SK-N-SH (cell line): ENCODE measurements around the gene CEP250. TPM values are rescaled to one million over a fixed set of nuclear protein-coding genes. Genes with fewer than 3 reads are reported as not detected.

Experiments
- CTCF ChIA-PET: fragments of 300-600, 350-600 bp; formaldehyde crosslinking; extraction: SDS; loops from one replicate; lab custom pipeline; 2021; lab: Yijun Ruan, JAX
- POLR2A ChIA-PET: fragments of 350-600 bp; sonication (Branson Sonifier 250); formaldehyde crosslinking; extraction: SDS; loops from one replicate; lab custom pipeline; 2020; ENCODE audit warnings: antibody characterized with exemption, inconsistent platforms; lab: Yijun Ruan, JAX
- DNase-seq: peaks from one replicate; pipeline ENCODE4 v3.0.0; 2012
- H2AFZ ChIP-seq: fragments of 200-600 bp; sonication (generic); 2 replicates; pipeline ENCODE4 v1.8.1; 2016; ENCODE audit warnings: antibody characterized with exemption, mild to moderate bottlenecking, low read depth
- H3F3A ChIP-seq: fragments of 200-600 bp; sonication (generic); replicated peaks from 2 replicates; pipeline ENCODE3; 2016; ENCODE audit warnings: antibody characterized with exemption, mild to moderate bottlenecking; ENCODE audit not compliant: insufficient read depth
- H3K27ac ChIP-seq, 2 experiments: fragments of 200-500 bp in 1 of 2; fragments of 200-600 bp in 1 of 2; sonication (Bioruptor generic) in 1 of 2; sonication (generic), shearing (Covaris generic) in 1 of 2; 2 replicates each; pipeline versions ENCODE4 v1.5.1 to v1.6.1; 2014 to 2016; ENCODE audit warnings: low read depth in 2 of 2, inconsistent platforms in 1 of 2, low read length in 1 of 2, mild to moderate bottlenecking in 1 of 2, mixed read lengths in 1 of 2
- H3K27me3 ChIP-seq: fragments of 200-600 bp; sonication (generic), shearing (Covaris generic); 2 replicates; pipeline ENCODE4 v1.6.1; 2016; ENCODE audit warnings: mixed run types; ENCODE audit not compliant: insufficient read depth
- H3K36me3 ChIP-seq, 2 experiments: fragments of 200-500 bp in 1 of 2; fragments of 200-600 bp in 1 of 2; sonication (Bioruptor generic) in 1 of 2; sonication (generic) in 1 of 2; replicated peaks in 1 of 2; 2 replicates each; pipeline versions ENCODE3 to v1.5.1; 2014 to 2016; ENCODE audit warnings: low read length in 1 of 2, mild to moderate bottlenecking in 1 of 2; ENCODE audit not compliant: insufficient read depth in 2 of 2, control insufficient read depth in 1 of 2
- H3K4me1 ChIP-seq, 2 experiments: fragments of 200-500 bp in 1 of 2; fragments of 200-600 bp in 1 of 2; sonication (Bioruptor generic) in 1 of 2; sonication (generic), shearing (Covaris generic) in 1 of 2; 2 replicates each; pipeline versions ENCODE4 v1.5.1 to v1.6.1; 2014 to 2016; ENCODE audit warnings: low read depth in 1 of 2, low read length in 1 of 2, mixed run types in 1 of 2; ENCODE audit not compliant: insufficient read depth in 2 of 2, control insufficient read depth in 1 of 2
- H3K4me2 ChIP-seq: fragments of 200-600 bp; sonication (generic), shearing (Covaris generic); 2 replicates; pipeline ENCODE4 v1.6.1; 2017; ENCODE audit warnings: mixed run types
- H3K4me3 ChIP-seq, 2 experiments: fragments of 200-500 bp in 1 of 2; fragments of 200-600 bp in 1 of 2; sonication (Bioruptor generic) in 1 of 2; sonication (generic), shearing (Covaris generic) in 1 of 2; 2 replicates each; pipeline versions ENCODE4 v1.5.1 to v1.8.1; 2014 to 2016; ENCODE audit warnings: low read depth in 2 of 2, inconsistent platforms in 1 of 2, low read length in 1 of 2, mild to moderate bottlenecking in 1 of 2, mixed read lengths in 1 of 2, moderate library complexity in 1 of 2
- H3K79me2 ChIP-seq: fragments of 200-600 bp; sonication (generic); 2 replicates; pipeline ENCODE4 v1.8.1; 2017; ENCODE audit warnings: mild to moderate bottlenecking; ENCODE audit not compliant: insufficient read depth
- H3K9ac ChIP-seq: fragments of 200-600 bp; sonication (generic); 2 replicates; pipeline ENCODE4 v1.6.1; 2017; ENCODE audit warnings: mixed run types
- H3K9me2 ChIP-seq: fragments of 200-600 bp; sonication (generic); 2 replicates; pipeline ENCODE4 v1.6.1; 2017; ENCODE audit warnings: mixed run types
- H3K9me3 ChIP-seq: fragments of 200-600 bp; sonication (generic); 2 replicates; pipeline ENCODE4 v1.6.1; 2017; ENCODE audit warnings: mixed run types, mild to moderate bottlenecking, moderate library complexity
- H4K20me1 ChIP-seq: fragments of 200-600 bp; sonication (generic); 2 replicates; pipeline ENCODE4 v1.6.1; 2017; ENCODE audit warnings: mild to moderate bottlenecking, mixed run types; ENCODE audit not compliant: insufficient read depth
- ELF1 ChIP-seq: IDR thresholded peaks from 2 replicates; pipeline ENCODE4 v1.4.0; 2012
- EP300 ChIP-seq, 2 experiments: IDR thresholded peaks; 2 replicates each; pipeline versions ENCODE4 v1.4.0 to v1.6.1; 2012; ENCODE audit warnings: borderline replicate concordance in 1 of 2, low read depth in 1 of 2, low read length in 1 of 2
- EZH2phosphoT487 ChIP-seq: fragments of 200-600 bp; sonication (generic); IDR thresholded peaks from 2 replicates; pipeline ENCODE4 v1.6.1; 2017; ENCODE audit warnings: low read depth, mixed run types, mild to moderate bottlenecking, antibody characterized with exemption, moderate library complexity, borderline replicate concordance
- FOXJ3 ChIP-seq: sonication (generic); formaldehyde crosslinking; IDR thresholded peaks from 2 replicates; pipeline ENCODE4 v1.5.1; 2020; ENCODE audit warnings: mild to moderate bottlenecking, missing genetic modification reagents
- GATA2 ChIP-seq: sonication (generic); formaldehyde crosslinking; IDR thresholded peaks from 2 replicates; pipeline ENCODE4 v1.5.0; 2020; ENCODE audit warnings: mild to moderate bottlenecking, missing genetic modification reagents
- JUND ChIP-seq: IDR thresholded peaks from 2 replicates; pipeline ENCODE4 v1.4.0; 2012
- NRF1 ChIP-seq: IDR thresholded peaks from 2 replicates; pipeline ENCODE4 v1.6.1; 2012; ENCODE audit warnings: low read depth, mild to moderate bottlenecking, low read length
- RAD21 ChIP-seq: IDR thresholded peaks from 2 replicates; pipeline ENCODE4 v1.6.1; 2012; ENCODE audit warnings: mild to moderate bottlenecking, low read length
- SIN3A ChIP-seq: IDR thresholded peaks from 2 replicates; pipeline ENCODE4 v1.6.1; 2012; ENCODE audit warnings: low read depth, mild to moderate bottlenecking, low read length, moderate library complexity, borderline replicate concordance
- WGBS: methylation state at CpG from one replicate; pipeline ENCODE4 v1.1.6; 2017; ENCODE audit warnings: low lambda C conversion rate; 5-methylcytosine and 5-hydroxymethylcytosine counted together
- polyA plus RNA-seq, 3 experiments: library from polyadenylated mRNA; depleted of rRNA; stranded (reverse); fragments of >200 nt; gene quantifications; 2 replicates each; pipeline ENCODE4 v1.2.3, GENCODE V29; 2012
- TF ChIP-seq, protein P1 (sequence below): IDR thresholded peaks from 2 replicates; pipeline ENCODE4 v1.4.0; 2012; ENCODE audit warnings: low read depth
- TF ChIP-seq, protein P2 (sequence below): fragments of 150-350 bp; IDR thresholded peaks from 2 replicates; pipeline ENCODE4 v1.6.1; 2017; ENCODE audit warnings: antibody characterized with exemption, low read length, low read depth, borderline replicate concordance
- TF ChIP-seq, protein P3 (sequence below): fragments of 200-600 bp; sonication (generic); IDR thresholded peaks from 2 replicates; pipeline ENCODE4 v1.6.1; 2017; ENCODE audit warnings: antibody characterized with exemption, mild to moderate bottlenecking, moderate library complexity
- TF ChIP-seq, protein P4 (sequence below): IDR thresholded peaks from 2 replicates; pipeline ENCODE4 v1.4.0; 2012; ENCODE audit warnings: low read depth, borderline replicate concordance
- TF ChIP-seq, protein P5 (sequence below): fragments of 150-350 bp; IDR thresholded peaks from 2 replicates; pipeline ENCODE4 v1.6.1; 2016; ENCODE audit warnings: mild to moderate bottlenecking, low read depth, low read length

CEP250 gene
- polyA plus RNA-seq, 1 of the 3 experiments (the other 2 are of a cell fraction): 13.3 TPM

DNA sequence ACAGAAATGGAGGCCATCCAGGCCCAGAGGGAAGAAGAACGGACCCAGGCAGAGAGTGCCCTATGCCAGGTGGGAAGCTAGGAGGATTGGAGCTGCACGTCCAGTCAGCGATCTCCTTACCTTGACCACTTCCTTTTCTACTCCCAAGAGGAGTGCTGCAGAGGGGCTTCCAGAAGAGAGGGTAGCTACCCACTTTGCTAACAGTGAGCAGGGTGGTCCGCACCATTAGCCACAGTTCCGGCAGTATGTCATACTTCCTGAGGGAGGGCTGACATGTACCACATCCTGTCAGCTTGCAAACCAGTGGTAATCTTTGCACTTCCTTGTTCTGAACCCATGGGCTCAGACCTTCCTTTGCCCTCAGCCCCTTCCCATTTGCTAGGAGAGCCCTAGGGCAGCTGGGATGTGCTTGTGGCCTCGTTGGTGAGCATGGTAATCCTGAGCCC lies 35.4 kb downstream of the CEP250 start:
- no peaks in the 10 kb centered on the region for H3K79me2 ChIP-seq
- ChIA-PET CTCF (interaction anchor here (0.8 to 1.5 kb wide), 4 partner anchors 10 to 18 kb away, joined by 3 to 4 read pairs (median 3); no protein-coding TSS in a partner anchor), POLR2A (interaction anchor here (2.0 kb wide), 1 partner anchor 13 kb away, joined by 4 read pairs; no protein-coding TSS in a partner anchor)
- no peak for DNase-seq
- no peaks in the 10 kb centered on the region for H3K9me3 ChIP-seq
- H3K36me3 ChIP-seq: peaks cover 40 to 41% of the 10 kb centered on the region in 2 experiments
- no peak overlapping the region for H3K9ac ChIP-seq
- no peaks in the 10 kb centered on the region for H3K9me2 ChIP-seq
- H4K20me1 ChIP-seq: no peaks in the 10 kb centered on the region
- no peak overlapping the region for H3K4me2 ChIP-seq
- H3K4me1 ChIP-seq: no peaks in the 10 kb centered on the region
- no peaks in the 10 kb centered on the region for H3K27me3 ChIP-seq
- no peak overlapping the region for H3K4me3 ChIP-seq
- WGBS: 98% methylated on average over 5 of the region's 6 CpGs
- TF ChIP-seq, protein P1, sequence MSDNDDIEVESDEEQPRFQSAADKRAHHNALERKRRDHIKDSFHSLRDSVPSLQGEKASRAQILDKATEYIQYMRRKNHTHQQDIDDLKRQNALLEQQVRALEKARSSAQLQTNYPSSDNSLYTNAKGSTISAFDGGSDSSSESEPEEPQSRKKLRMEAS: no peak
- no peak for TF ChIP-seq EZH2phosphoT487
- TF ChIP-seq, protein P2, sequence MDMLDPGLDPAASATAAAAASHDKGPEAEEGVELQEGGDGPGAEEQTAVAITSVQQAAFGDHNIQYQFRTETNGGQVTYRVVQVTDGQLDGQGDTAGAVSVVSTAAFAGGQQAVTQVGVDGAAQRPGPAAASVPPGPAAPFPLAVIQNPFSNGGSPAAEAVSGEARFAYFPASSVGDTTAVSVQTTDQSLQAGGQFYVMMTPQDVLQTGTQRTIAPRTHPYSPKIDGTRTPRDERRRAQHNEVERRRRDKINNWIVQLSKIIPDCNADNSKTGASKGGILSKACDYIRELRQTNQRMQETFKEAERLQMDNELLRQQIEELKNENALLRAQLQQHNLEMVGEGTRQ: no peak
- TF ChIP-seq, protein P3, sequence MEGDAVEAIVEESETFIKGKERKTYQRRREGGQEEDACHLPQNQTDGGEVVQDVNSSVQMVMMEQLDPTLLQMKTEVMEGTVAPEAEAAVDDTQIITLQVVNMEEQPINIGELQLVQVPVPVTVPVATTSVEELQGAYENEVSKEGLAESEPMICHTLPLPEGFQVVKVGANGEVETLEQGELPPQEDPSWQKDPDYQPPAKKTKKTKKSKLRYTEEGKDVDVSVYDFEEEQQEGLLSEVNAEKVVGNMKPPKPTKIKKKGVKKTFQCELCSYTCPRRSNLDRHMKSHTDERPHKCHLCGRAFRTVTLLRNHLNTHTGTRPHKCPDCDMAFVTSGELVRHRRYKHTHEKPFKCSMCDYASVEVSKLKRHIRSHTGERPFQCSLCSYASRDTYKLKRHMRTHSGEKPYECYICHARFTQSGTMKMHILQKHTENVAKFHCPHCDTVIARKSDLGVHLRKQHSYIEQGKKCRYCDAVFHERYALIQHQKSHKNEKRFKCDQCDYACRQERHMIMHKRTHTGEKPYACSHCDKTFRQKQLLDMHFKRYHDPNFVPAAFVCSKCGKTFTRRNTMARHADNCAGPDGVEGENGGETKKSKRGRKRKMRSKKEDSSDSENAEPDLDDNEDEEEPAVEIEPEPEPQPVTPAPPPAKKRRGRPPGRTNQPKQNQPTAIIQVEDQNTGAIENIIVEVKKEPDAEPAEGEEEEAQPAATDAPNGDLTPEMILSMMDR: no peak
- TF ChIP-seq, protein P4, sequence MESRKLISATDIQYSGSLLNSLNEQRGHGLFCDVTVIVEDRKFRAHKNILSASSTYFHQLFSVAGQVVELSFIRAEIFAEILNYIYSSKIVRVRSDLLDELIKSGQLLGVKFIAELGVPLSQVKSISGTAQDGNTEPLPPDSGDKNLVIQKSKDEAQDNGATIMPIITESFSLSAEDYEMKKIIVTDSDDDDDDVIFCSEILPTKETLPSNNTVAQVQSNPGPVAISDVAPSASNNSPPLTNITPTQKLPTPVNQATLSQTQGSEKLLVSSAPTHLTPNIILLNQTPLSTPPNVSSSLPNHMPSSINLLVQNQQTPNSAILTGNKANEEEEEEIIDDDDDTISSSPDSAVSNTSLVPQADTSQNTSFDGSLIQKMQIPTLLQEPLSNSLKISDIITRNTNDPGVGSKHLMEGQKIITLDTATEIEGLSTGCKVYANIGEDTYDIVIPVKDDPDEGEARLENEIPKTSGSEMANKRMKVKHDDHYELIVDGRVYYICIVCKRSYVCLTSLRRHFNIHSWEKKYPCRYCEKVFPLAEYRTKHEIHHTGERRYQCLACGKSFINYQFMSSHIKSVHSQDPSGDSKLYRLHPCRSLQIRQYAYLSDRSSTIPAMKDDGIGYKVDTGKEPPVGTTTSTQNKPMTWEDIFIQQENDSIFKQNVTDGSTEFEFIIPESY: no peak
- TF ChIP-seq RAD21: no peak
- TF ChIP-seq SIN3A: no peak
- no peak for TF ChIP-seq GATA2 (CRISPR knock-in tag)
- no peak for TF ChIP-seq EP300 (IDR thresholded peaks at IDR 0.05; ENCODE audit: borderline replicate concordance in 1 of 2, low read depth in 1 of 2, low read length in 1 of 2)
- TF ChIP-seq NRF1: no peak
- TF ChIP-seq JUND: no peak
- TF ChIP-seq FOXJ3 (CRISPR knock-in tag): no peak
- H2AFZ ChIP-seq: no peak overlapping the region
- no peaks in the 10 kb centered on the region for H3F3A ChIP-seq
- no peak overlapping the region; a peak in 1 of 4 replicates for H3K27ac ChIP-seq

DNA sequence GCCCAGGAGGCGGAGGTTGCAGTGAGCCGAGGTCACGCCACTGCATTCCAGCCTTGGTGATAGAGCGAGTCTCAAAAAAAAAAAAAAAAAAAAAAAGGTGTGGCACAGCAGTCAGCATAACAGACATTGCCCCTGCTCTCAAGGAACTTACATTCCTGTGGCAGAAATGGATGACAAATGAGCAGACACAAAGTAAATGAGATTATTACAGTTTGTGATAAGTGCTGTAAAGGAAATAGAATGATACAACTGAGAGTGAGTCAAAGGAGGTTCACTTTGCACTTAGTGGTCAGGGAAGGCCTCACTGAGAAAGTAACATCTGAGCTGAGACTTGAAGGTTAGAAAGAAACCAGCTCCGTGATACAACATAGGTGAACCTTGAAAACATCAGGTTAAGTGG lies 36.4 kb downstream of the CEP250 start:
- H3K4me3 ChIP-seq: no peak overlapping the region
- H2AFZ ChIP-seq: no peak overlapping the region
- no peak overlapping the region for H3K9ac ChIP-seq
- H3K27me3 ChIP-seq: no peaks in the 10 kb centered on the region
- WGBS: 98% methylated on average over 5 of the region's 5 CpGs
- no peaks in the 10 kb centered on the region for H3K4me1 ChIP-seq
- no peak overlapping the region for H3K4me2 ChIP-seq
- CTCF ChIA-PET: no interaction called here
- POLR2A ChIA-PET: interaction anchor here (2.0 kb wide), 1 partner anchor 12 kb away, joined by 4 read pairs; no protein-coding TSS in a partner anchor
- H3K27ac ChIP-seq: no peak overlapping the region
- no peaks in the 10 kb centered on the region for H3K9me2 ChIP-seq
- no peaks in the 10 kb centered on the region for H3K79me2 ChIP-seq
- no peaks in the 10 kb centered on the region for H4K20me1 ChIP-seq
- TF ChIP-seq ELF1 (no peak), JUND (no peak)
- TF ChIP-seq, protein P5, sequence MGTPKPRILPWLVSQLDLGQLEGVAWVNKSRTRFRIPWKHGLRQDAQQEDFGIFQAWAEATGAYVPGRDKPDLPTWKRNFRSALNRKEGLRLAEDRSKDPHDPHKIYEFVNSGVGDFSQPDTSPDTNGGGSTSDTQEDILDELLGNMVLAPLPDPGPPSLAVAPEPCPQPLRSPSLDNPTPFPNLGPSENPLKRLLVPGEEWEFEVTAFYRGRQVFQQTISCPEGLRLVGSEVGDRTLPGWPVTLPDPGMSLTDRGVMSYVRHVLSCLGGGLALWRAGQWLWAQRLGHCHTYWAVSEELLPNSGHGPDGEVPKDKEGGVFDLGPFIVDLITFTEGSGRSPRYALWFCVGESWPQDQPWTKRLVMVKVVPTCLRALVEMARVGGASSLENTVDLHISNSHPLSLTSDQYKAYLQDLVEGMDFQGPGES: no peak
- no peak for DNase-seq
- peaks cover 37 to 47% of the 10 kb centered on the region in 2 experiments for H3K36me3 ChIP-seq
- no peaks in the 10 kb centered on the region for H3F3A ChIP-seq
- H3K9me3 ChIP-seq: no peaks in the 10 kb centered on the region
